Measurements from ENCODE around the gene RNPEP.

- TF ChIP-seq CTCF (IDR thresholded peaks at IDR 0.05; ENCODE audit: poor library complexity) (no peak), EZH2 (IDR thresholded peaks at IDR 0.05; ENCODE audit: borderline replicate concordance) (no peak), EZH2phosphoT487 (IDR thresholded peaks at IDR 0.05; ENCODE audit: low read depth, severe bottlenecking, unreplicated experiment) (no peak)
Measured at GRCh38 chr1:202004711-202005110, 22.3 kb downstream of the RNPEP start.

Measured in hepatocyte (in vitro differentiated cells).